Caco-2 (cell line): Measurements from ENCODE around the gene SMIM30. TPM values are rescaled to one million over a fixed set of nuclear protein-coding genes. Genes with fewer than 3 reads are reported as not detected.

Source experiments
- BruUV-seq: library from RNA; stranded (reverse); fragments of 400-500 nt; replicated peaks from 2 replicates; lab custom pipeline; 2021; lab: Mats Ljungman, UMichigan
- CTCF ChIA-PET: fragments of 300-600 bp; sonication (Branson Sonifier 250); formaldehyde crosslinking; loops from one replicate; lab custom pipeline; 2022; ENCODE audit warnings: antibody characterized with exemption; lab: Charles Lee
- POLR2A ChIA-PET: fragments of 300-600 bp; sonication (Branson Sonifier 250); formaldehyde crosslinking; loops from one replicate; lab custom pipeline; 2022; ENCODE audit warnings: antibody characterized with exemption; lab: Charles Lee
- DNase-seq, 2 experiments: peaks; one replicate each; pipeline versions ENCODE4 v3.0.0 to v3.0.0-alpha.2; 2020 to 2022
- H3K27me3 ChIP-seq: replicated peaks from 2 replicates; pipeline ENCODE4 v1.6.0; 2011; ENCODE audit warnings: low read length; ENCODE audit not compliant: control insufficient read depth, insufficient read depth
- H3K36me3 ChIP-seq: 2 replicates; pipeline ENCODE4 v1.5.1; 2011; ENCODE audit warnings: low read length; ENCODE audit not compliant: control insufficient read depth, insufficient read depth
- H3K4me1 ChIP-seq: fragments of 250-450 bp; sonication (Bioruptor Pico); 2 replicates; pipeline ENCODE4 v1.5.1; 2020; ENCODE audit warnings: mild to moderate bottlenecking
- H3K4me3 ChIP-seq: 2 replicates; pipeline ENCODE4 v1.5.1; 2011; ENCODE audit warnings: low read depth, mild to moderate bottlenecking, control low read depth, low read length
- H3K9me3 ChIP-seq: fragments of 250-450 bp; sonication (Bioruptor Pico); 2 replicates; pipeline ENCODE4 v1.5.1; 2020; ENCODE audit warnings: mild to moderate bottlenecking, moderate library complexity
- H3K27ac Mint-ChIP-seq: one replicate; pipeline ENCODE4 v1.8.0; 2022; ENCODE audit warnings: mixed read lengths; ENCODE audit not compliant: unreplicated experiment
- H3K27me3 Mint-ChIP-seq: one replicate; pipeline ENCODE4 v1.8.0; 2022; ENCODE audit warnings: mixed read lengths; ENCODE audit not compliant: insufficient read depth, unreplicated experiment
- H3K36me3 Mint-ChIP-seq: one replicate; pipeline ENCODE4 v1.8.0; 2022; ENCODE audit warnings: mild to moderate bottlenecking, mixed read lengths; ENCODE audit not compliant: insufficient read depth, unreplicated experiment
- H3K4me1 Mint-ChIP-seq: one replicate; pipeline ENCODE4 v1.8.0; 2022; ENCODE audit warnings: low read depth, mixed read lengths; ENCODE audit not compliant: unreplicated experiment
- H3K4me3 Mint-ChIP-seq: one replicate; pipeline ENCODE4 v1.8.0; 2022; ENCODE audit warnings: mild to moderate bottlenecking, moderate library complexity, mixed read lengths; ENCODE audit not compliant: unreplicated experiment
- H3K9me3 Mint-ChIP-seq: one replicate; pipeline ENCODE4 v1.8.0; 2022; ENCODE audit warnings: mixed read lengths; ENCODE audit not compliant: unreplicated experiment
- intact Hi-C: fragments of 100-400 bp; cut with micrococcal nuclease; formaldehyde crosslinking; loops from one replicate; pipeline ENCODE4 v1.10.0; 2022; ENCODE audit not compliant: unreplicated experiment
- total RNA-seq: library from RNA; stranded (reverse); gene quantifications from 2 replicates; pipeline ENCODE4 v1.2.3, GENCODE V29; 2022
- TF ChIP-seq, protein P1 (sequence below), 2 experiments: fragments of 200-600 bp in 1 of 2; IDR thresholded peaks; 1 replicate in 1 of 2; 2 replicates in 1 of 2; pipeline versions ENCODE4 v1.5.1 to v1.8.0; 2011 to 2022; ENCODE audit warnings: antibody characterized with exemption in 1 of 2, control low read depth in 1 of 2, inconsistent platforms in 1 of 2, low read depth in 1 of 2, low read length in 1 of 2, mild to moderate bottlenecking in 1 of 2, moderate library complexity in 1 of 2; ENCODE audit not compliant: insufficient read depth in 1 of 2, severe bottlenecking in 1 of 2, unreplicated experiment in 1 of 2

SMIM30 gene
- total RNA-seq, 1 experiment from 2014 or later: 29.9 TPM

DNA sequence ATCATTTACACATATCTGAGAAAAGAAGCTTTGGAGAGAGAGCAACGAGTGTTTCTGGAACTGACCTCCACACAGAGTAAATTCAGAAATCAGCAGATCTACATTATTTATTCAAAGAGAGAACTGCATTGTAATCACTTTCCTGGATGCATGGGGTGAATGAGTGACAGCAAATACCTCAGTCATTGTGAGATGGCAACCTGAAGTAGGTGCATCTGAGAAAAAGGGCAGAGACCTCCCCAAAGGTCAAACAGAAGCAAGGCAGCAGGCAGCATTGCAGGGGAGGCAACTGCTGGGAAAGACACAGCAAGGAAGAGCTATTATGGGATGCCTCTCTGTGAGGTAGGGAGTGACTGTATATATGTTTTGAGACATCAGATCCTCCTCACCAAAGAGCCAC lies 26.5 kb upstream of the SMIM30 start:
- Mint-ChIP-seq H3K9me3 (no peaks in the 10 kb centered on the region), H3K4me1 (no peaks in the 10 kb centered on the region), H3K27me3 (peaks cover 6% of the 10 kb centered on the region), H3K36me3 (no peaks in the 10 kb centered on the region), H3K4me3 (no peak overlapping the region), H3K27ac (no peak overlapping the region)
- intact Hi-C loops: no loop called here
- Histone ChIP-seq H3K36me3 (no peaks in the 10 kb centered on the region), H3K4me3 (no peak overlapping the region), H3K4me1 (no peaks in the 10 kb centered on the region), H3K9me3 (no peaks in the 10 kb centered on the region), H3K27me3 (no peaks in the 10 kb centered on the region; the same call in 1 of the 2 replicates)
- CTCF ChIA-PET: no interaction called here
- no peak for DNase-seq
- no TSS peak for BruUV-seq
- POLR2A ChIA-PET: no interaction called here
- TF ChIP-seq, protein P1, sequence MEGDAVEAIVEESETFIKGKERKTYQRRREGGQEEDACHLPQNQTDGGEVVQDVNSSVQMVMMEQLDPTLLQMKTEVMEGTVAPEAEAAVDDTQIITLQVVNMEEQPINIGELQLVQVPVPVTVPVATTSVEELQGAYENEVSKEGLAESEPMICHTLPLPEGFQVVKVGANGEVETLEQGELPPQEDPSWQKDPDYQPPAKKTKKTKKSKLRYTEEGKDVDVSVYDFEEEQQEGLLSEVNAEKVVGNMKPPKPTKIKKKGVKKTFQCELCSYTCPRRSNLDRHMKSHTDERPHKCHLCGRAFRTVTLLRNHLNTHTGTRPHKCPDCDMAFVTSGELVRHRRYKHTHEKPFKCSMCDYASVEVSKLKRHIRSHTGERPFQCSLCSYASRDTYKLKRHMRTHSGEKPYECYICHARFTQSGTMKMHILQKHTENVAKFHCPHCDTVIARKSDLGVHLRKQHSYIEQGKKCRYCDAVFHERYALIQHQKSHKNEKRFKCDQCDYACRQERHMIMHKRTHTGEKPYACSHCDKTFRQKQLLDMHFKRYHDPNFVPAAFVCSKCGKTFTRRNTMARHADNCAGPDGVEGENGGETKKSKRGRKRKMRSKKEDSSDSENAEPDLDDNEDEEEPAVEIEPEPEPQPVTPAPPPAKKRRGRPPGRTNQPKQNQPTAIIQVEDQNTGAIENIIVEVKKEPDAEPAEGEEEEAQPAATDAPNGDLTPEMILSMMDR (IDR thresholded peaks at IDR 0.05; ENCODE audit: insufficient read depth in 1 of 2, low read depth in 1 of 2, low read length in 1 of 2, severe bottlenecking in 1 of 2, unreplicated experiment in 1 of 2): no peak

DNA sequence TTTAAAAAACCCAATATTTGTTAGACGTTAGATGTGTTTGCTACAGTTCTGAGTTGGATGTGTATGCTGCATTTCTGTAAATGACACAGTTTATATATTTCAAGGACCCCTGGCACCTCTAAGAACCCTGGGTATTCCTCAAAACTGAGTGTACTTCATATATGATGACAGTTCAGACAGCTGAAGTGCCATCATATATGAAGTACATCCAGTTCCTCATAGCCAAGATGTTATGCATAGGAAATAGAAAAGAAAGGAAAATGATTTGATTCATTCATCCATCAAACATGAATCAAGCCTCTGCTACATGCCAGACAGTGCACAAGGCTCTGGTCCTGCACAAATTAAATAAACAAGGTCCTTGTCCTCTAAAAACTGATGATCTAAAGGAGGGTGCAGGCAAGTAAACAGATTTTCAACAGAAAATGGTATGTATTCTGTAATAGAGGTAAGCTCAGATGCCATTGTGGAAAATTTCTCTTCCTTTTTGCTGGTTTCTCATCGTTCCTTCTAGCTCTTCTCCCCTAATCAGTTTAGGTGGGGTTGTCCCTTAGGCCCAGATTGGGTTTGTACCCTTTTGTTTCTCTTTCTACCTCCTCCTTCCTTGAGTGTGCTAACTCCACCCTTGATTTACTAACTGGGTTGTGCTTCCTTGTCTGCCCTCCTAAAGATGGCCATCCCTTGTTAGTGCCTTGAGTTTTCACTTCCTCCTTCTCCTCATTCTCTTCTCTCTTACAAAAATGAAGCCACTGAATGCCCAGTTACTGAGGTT lies 25.3 kb upstream of the SMIM30 start:
- Mint-ChIP-seq H3K9me3 (no peaks in the 10 kb centered on the region), H3K27me3 (peaks cover 6% of the 10 kb centered on the region), H3K4me3 (no peak overlapping the region), H3K4me1 (no peaks in the 10 kb centered on the region), H3K36me3 (no peaks in the 10 kb centered on the region), H3K27ac (no peak overlapping the region)
- no peaks in the 10 kb centered on the region for H3K9me3 ChIP-seq
- intact Hi-C loops: no loop called here
- no peak overlapping the region for H3K4me3 ChIP-seq
- ChIA-PET CTCF (no interaction called here), POLR2A (no interaction called here)
- BruUV-seq: no TSS peak
- DNase-seq: no peak
- H3K27me3 ChIP-seq: no peaks in the 10 kb centered on the region; the same call in 1 of the 2 replicates
- no peaks in the 10 kb centered on the region for H3K36me3 ChIP-seq
- H3K4me1 ChIP-seq: no peaks in the 10 kb centered on the region
- TF ChIP-seq, protein P1 (IDR thresholded peaks at IDR 0.05; ENCODE audit: insufficient read depth in 1 of 2, low read depth in 1 of 2, low read length in 1 of 2, severe bottlenecking in 1 of 2, unreplicated experiment in 1 of 2): no peak

DNA sequence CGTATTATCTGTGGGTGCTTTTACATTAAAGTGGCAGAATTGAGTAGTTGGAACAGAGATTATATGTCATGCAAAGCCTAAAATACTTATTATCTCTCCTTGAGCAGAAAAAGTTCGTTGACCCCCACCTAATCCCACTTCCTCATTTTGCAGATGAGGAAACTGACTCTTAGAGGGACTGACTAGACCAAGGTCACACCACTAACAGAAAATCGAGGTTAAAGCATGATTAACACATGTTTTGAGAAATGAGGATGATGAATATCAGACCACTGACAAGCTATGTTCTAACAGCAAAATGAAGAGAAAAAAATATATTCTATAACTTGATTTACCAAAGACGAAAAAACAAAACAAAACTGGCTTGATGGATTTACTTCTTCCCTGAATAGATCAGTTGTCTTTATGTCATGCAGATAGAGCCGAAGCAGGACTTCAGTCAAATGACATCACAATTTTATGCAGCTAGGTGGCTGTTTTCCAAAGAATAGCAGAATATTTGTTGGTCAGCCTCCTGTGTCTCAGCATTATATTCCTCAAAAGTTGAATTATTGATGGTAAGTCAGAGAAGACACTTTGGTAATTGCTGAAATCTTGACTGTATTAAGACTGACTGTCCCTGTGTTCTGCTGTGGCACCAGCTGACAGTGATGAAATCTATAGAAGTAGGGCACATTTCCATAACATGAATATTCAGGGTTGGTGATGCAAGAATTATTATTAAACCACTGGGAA lies 24.2 kb upstream of the SMIM30 start:
- H3K9me3 Mint-ChIP-seq: no peaks in the 10 kb centered on the region
- H3K4me3 ChIP-seq: no peak overlapping the region
- H3K27me3 ChIP-seq: no peaks in the 10 kb centered on the region; the same call in 1 of the 2 replicates
- ChIA-PET POLR2A (no interaction called here), CTCF (no interaction called here)
- no peaks in the 10 kb centered on the region for H3K4me1 ChIP-seq
- H3K27ac Mint-ChIP-seq: no peak overlapping the region
- TF ChIP-seq, protein P1 (IDR thresholded peaks at IDR 0.05; ENCODE audit: insufficient read depth in 1 of 2, low read depth in 1 of 2, low read length in 1 of 2, severe bottlenecking in 1 of 2, unreplicated experiment in 1 of 2): no peak
- DNase-seq: no peak
- no peaks in the 10 kb centered on the region for H3K9me3 ChIP-seq
- H3K27me3 Mint-ChIP-seq: peaks cover 3% of the 10 kb centered on the region
- no peaks in the 10 kb centered on the region for H3K36me3 Mint-ChIP-seq
- H3K4me1 Mint-ChIP-seq: no peaks in the 10 kb centered on the region
- intact Hi-C loops: no loop called here
- no TSS peak for BruUV-seq
- no peak overlapping the region for H3K4me3 Mint-ChIP-seq
- H3K36me3 ChIP-seq: no peaks in the 10 kb centered on the region
